HG02943 (cell line): Measurements from ENCODE around the gene MPND.
"Not testable (repeated sequence)": the region's sequence is repeated elsewhere in the genome, so short reads cannot be mapped to it uniquely, and the experiment has no call there.

Experiments used
- ATAC-seq: cut with Tn5 transposase; IDR thresholded peaks from one replicate; pipeline ENCODE4 v1.9.1; 2021; ENCODE audit warnings: mild to moderate bottlenecking, low read depth, moderate library complexity; ENCODE audit not compliant: unreplicated experiment

The MPND gene

GRCh38 chr19:4319067-4319718 is 24.2 kb upstream of the MPND start:
- no peak for ATAC-seq

GRCh38 chr19:4320419-4320818 is 22.9 kb upstream of the MPND start:
- no peak for ATAC-seq

- ATAC-seq: no peak
Measured at GRCh38 chr19:4322942-4323665, 20.3 kb upstream of the MPND start.

GRCh38 chr19:4323692-4324091 is 19.7 kb upstream of the MPND start:
- no peak for ATAC-seq

- no peak for ATAC-seq
Measured at GRCh38 chr19:4324228-4324627, 19.1 kb upstream of the MPND start.

- ATAC-seq: no peak
Measured at GRCh38 chr19:4326215-4326836, 17.0 kb upstream of the MPND start.

GRCh38 chr19:4326837-4327251 is 16.5 kb upstream of the MPND start:
- ATAC-seq: no peak

- ATAC-seq: no peak
Measured at GRCh38 chr19:4327252-4327876, 16.0 kb upstream of the MPND start.

GRCh38 chr19:4327877-4328242 is 15.5 kb upstream of the MPND start:
- peak; percentile 19 for ATAC-seq

- ATAC-seq: peak; percentile 55
Measured at GRCh38 chr19:4328243-4328990, 14.9 kb upstream of the MPND start.

GRCh38 chr19:4328991-4329681 is 14.2 kb upstream of the MPND start:
- not testable (repeated sequence) for ATAC-seq

GRCh38 chr19:4329858-4330257 is 13.5 kb upstream of the MPND start:
- no peak for ATAC-seq

- no peak for ATAC-seq
Measured at GRCh38 chr19:4334929-4335570, 8.3 kb upstream of the MPND start.

- no peak for ATAC-seq
Measured at GRCh38 chr19:4337906-4338440, 5.4 kb upstream of the MPND start.

GRCh38 chr19:4338441-4339355 is 4.7 kb upstream of the MPND start, which contains the start of gene STAP2:
Gene STAP2, minus strand, starts transcription at chr19:4338827. Its CDS starts 74 bp downstream, at chr19:4338753.
- ATAC-seq: no peak

GRCh38 chr19:4342314-4342614 is 1.1 kb upstream of the MPND start:
- ATAC-seq: no peak

- ATAC-seq: peak; percentile 76
Measured at GRCh38 chr19:4342615-4343369, 570 bp upstream of the MPND start.
